Smooth muscle cell (in vitro differentiated cells): ENCODE data around the gene PPIF. TPM values are rescaled to one million over a fixed set of nuclear protein-coding genes. Genes with fewer than 3 reads are reported as not detected.

Experiments
- DNase-seq: peaks from one replicate; lab custom pipeline; 2025; ENCODE audit not compliant: unreplicated experiment; lab: John Stamatoyannopoulos, UW
- H2AFZ ChIP-seq: fragments of 200-600 bp; sonication (generic); 2 replicates; pipeline ENCODE4 v1.6.0; 2016; ENCODE audit warnings: antibody characterized with exemption, low read depth, mild to moderate bottlenecking
- H3F3A ChIP-seq: fragments of 200-600 bp; sonication (generic); 2 replicates; pipeline ENCODE4 v1.6.0; 2017; ENCODE audit warnings: antibody characterized with exemption, low read depth
- H3K27ac ChIP-seq: fragments of 200-600 bp; sonication (generic); 2 replicates; pipeline ENCODE4 v1.5.1; 2016; ENCODE audit warnings: low read depth, mild to moderate bottlenecking
- H3K27me3 ChIP-seq: fragments of 200-600 bp; sonication (generic); 2 replicates; pipeline ENCODE4 v1.6.1; 2016; ENCODE audit warnings: low read depth, mild to moderate bottlenecking
- H3K36me3 ChIP-seq: fragments of 200-600 bp; sonication (generic); 2 replicates; pipeline ENCODE4 v1.5.1; 2016; ENCODE audit warnings: low read depth
- H3K4me1 ChIP-seq: fragments of 200-600 bp; sonication (generic); 2 replicates; pipeline ENCODE4 v1.5.1; 2016; ENCODE audit warnings: low read depth
- H3K4me2 ChIP-seq: fragments of 200-600 bp; sonication (generic); 2 replicates; pipeline ENCODE4 v1.6.0; 2016; ENCODE audit warnings: mild to moderate bottlenecking
- H3K4me3 ChIP-seq: fragments of 200-600 bp; sonication (generic); 2 replicates; pipeline ENCODE4 v1.5.1; 2016; ENCODE audit warnings: mild to moderate bottlenecking
- H3K79me2 ChIP-seq: fragments of 200-600 bp; sonication (generic); 2 replicates; pipeline ENCODE4 v1.6.0; 2016; ENCODE audit warnings: low read depth, mild to moderate bottlenecking
- H3K9ac ChIP-seq: fragments of 200-600 bp; sonication (generic); 2 replicates; pipeline ENCODE4 v1.6.0; 2016; ENCODE audit warnings: low read depth
- H3K9me3 ChIP-seq: fragments of 200-600 bp; sonication (generic); replicated peaks from 2 replicates; pipeline ENCODE4 v1.5.1; 2016; ENCODE audit warnings: low read depth
- H4K20me1 ChIP-seq: fragments of 200-600 bp; sonication (generic); 2 replicates; pipeline ENCODE4 v1.6.0; 2016; ENCODE audit warnings: low read depth
- CTCF ChIP-seq: fragments of 200-600 bp; sonication (generic); IDR thresholded peaks from 2 replicates; pipeline ENCODE4 v1.5.1; 2017; ENCODE audit warnings: borderline replicate concordance, mild to moderate bottlenecking, antibody characterized with exemption; ENCODE audit not compliant: insufficient read depth, poor library complexity, severe bottlenecking
- WGBS: methylation state at CpG from one replicate; pipeline ENCODE4 v1.1.7; 2016; ENCODE audit warnings: low lambda C conversion rate; 5-methylcytosine and 5-hydroxymethylcytosine counted together
- polyA plus RNA-seq: library from polyadenylated mRNA; unstranded; fragments of >200 nt; fragmentation: Nextera tagmentation; extraction: Ambion mirVana; gene quantifications from 2 replicates; pipeline ENCODE4 v1.2.1, GENCODE V29; 2016
- total RNA-seq: library from RNA; depleted of rRNA; stranded (reverse); fragments of >200 nt; gene quantifications from 2 replicates; pipeline ENCODE4 v1.2.3, GENCODE V29; 2014

Gene PPIF
- total and polyA plus RNA-seq, 2 experiments from 2014 or later: 24.3 to 29.7 TPM

GRCh38 chr10:79326361-79327089 lies 20.7 kb upstream of the PPIF start:
- Histone ChIP-seq H3K79me2 (no peaks in the 10 kb centered on the region), H3K4me2 (no peak overlapping the region), H3K9me3 (no peaks in the 10 kb centered on the region), H4K20me1 (no peaks in the 10 kb centered on the region), H3F3A (no peaks in the 10 kb centered on the region), H3K27ac (no peak overlapping the region), H3K27me3 (no peaks in the 10 kb centered on the region), H2AFZ (no peak overlapping the region), H3K36me3 (no peaks in the 10 kb centered on the region), H3K4me1 (no peaks in the 10 kb centered on the region), H3K4me3 (no peak overlapping the region), H3K9ac (no peak overlapping the region)
- DNase-seq: no peak
- WGBS: 90% methylated on average over 3 of the region's 3 CpGs
- no peak for TF ChIP-seq CTCF

DNA sequence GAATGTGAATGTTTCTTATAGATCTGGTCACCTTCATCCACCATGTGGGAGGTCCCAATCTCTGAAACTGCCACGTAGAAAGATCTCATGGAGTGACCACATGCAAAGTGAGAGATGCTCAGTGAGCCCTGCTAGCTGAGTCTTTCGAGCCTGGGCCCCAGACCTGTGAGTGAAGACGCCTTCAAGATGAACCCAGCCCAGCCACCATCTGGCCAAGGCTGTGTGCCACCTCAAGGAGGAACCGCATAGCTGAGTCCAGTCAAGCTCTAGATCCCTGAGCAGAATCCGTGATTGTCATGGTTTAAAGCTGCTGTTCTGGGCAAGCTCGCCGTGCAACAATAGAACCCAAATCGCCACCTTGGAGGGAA lies 20.2 kb upstream of the PPIF start:
- Histone ChIP-seq H2AFZ (no peak overlapping the region), H3K4me3 (no peak overlapping the region), H3K36me3 (no peaks in the 10 kb centered on the region), H3K27ac (no peak overlapping the region), H3F3A (no peaks in the 10 kb centered on the region), H3K27me3 (no peaks in the 10 kb centered on the region), H3K79me2 (no peaks in the 10 kb centered on the region), H3K4me1 (no peaks in the 10 kb centered on the region), H4K20me1 (no peaks in the 10 kb centered on the region), H3K4me2 (no peak overlapping the region), H3K9me3 (no peaks in the 10 kb centered on the region), H3K9ac (no peak overlapping the region)
- DNase-seq: no peak
- WGBS: 96% methylated on average over 8 of the region's 8 CpGs
- no peak for TF ChIP-seq CTCF

- no peak overlapping the region for H3K4me3 ChIP-seq
- H3K4me2 ChIP-seq: no peak overlapping the region
- no peak for DNase-seq
- H3F3A ChIP-seq: no peaks in the 10 kb centered on the region
- WGBS: 95% methylated on average over 6 of the region's 6 CpGs
- H3K27me3 ChIP-seq: no peaks in the 10 kb centered on the region
- no peaks in the 10 kb centered on the region for H3K4me1 ChIP-seq
- no peak overlapping the region for H3K9ac ChIP-seq
- TF ChIP-seq CTCF: no peak
- H3K79me2 ChIP-seq: no peaks in the 10 kb centered on the region
- H3K27ac ChIP-seq: no peak overlapping the region
- no peaks in the 10 kb centered on the region for H4K20me1 ChIP-seq
- H3K9me3 ChIP-seq: no peaks in the 10 kb centered on the region
- no peak overlapping the region for H2AFZ ChIP-seq
- no peaks in the 10 kb centered on the region for H3K36me3 ChIP-seq
These were observed 19.0 kb upstream of the PPIF start for GRCh38 chr10:79328147-79328701.
